C4-2B (cell line): ENCODE results near the gene CTDP1.

Experiments
- ZFX ChIP-seq: fragments of 450-650 bp; IDR thresholded peaks from 2 replicates; pipeline ENCODE4 v1.6.1; 2017
- TF ChIP-seq, protein P1 (sequence below): fragments of 450-650 bp; conservative IDR thresholded peaks from 2 replicates; pipeline ENCODE4 v1.5.1; 2017; ENCODE audit warnings: mild to moderate bottlenecking

DNA sequence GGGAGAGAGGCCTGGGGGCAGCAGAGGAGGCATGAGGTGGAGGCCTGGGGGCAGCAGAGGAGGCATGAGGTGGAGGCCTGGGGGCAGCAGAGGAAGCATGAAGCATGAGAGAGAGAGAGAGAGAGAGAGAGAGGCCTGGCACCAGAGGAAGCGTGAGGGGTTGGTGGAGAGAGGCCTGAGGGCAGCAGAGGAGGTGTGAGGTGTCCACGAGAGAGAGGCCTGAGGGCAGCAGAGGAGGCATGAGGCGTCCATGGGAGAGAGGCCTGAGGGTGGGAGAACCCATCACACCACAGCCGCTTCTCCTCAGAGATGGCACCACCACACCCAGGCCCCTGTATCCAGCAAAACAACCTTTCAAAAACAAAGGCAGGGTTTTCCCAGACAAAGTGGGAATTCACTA, 62.5 kb downstream of the CTDP1 start:
- TF ChIP-seq, protein P1, sequence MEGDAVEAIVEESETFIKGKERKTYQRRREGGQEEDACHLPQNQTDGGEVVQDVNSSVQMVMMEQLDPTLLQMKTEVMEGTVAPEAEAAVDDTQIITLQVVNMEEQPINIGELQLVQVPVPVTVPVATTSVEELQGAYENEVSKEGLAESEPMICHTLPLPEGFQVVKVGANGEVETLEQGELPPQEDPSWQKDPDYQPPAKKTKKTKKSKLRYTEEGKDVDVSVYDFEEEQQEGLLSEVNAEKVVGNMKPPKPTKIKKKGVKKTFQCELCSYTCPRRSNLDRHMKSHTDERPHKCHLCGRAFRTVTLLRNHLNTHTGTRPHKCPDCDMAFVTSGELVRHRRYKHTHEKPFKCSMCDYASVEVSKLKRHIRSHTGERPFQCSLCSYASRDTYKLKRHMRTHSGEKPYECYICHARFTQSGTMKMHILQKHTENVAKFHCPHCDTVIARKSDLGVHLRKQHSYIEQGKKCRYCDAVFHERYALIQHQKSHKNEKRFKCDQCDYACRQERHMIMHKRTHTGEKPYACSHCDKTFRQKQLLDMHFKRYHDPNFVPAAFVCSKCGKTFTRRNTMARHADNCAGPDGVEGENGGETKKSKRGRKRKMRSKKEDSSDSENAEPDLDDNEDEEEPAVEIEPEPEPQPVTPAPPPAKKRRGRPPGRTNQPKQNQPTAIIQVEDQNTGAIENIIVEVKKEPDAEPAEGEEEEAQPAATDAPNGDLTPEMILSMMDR: no peak
- no peak for TF ChIP-seq ZFX
